Raji (cell line): ENCODE measurements around the gene ANKRD29.

ENCODE experiments used
- POLR2A ChIP-seq: IDR thresholded peaks from 2 replicates; pipeline ENCODE4 v1.6.1; 2011; ENCODE audit warnings: low read depth, low read length, control low read depth; ENCODE audit not compliant: insufficient read depth

Gene ANKRD29

GRCh38 chr18:23668731-23669130 lies 6.0 kb upstream of the ANKRD29 start:
- TF ChIP-seq POLR2A = no peak

- TF ChIP-seq POLR2A = no peak
Measured at GRCh38 chr18:23667114-23667513, 4.4 kb upstream of the ANKRD29 start.

- TF ChIP-seq POLR2A = no peak
Measured at GRCh38 chr18:23664674-23665073, 2.0 kb upstream of the ANKRD29 start.

DNA sequence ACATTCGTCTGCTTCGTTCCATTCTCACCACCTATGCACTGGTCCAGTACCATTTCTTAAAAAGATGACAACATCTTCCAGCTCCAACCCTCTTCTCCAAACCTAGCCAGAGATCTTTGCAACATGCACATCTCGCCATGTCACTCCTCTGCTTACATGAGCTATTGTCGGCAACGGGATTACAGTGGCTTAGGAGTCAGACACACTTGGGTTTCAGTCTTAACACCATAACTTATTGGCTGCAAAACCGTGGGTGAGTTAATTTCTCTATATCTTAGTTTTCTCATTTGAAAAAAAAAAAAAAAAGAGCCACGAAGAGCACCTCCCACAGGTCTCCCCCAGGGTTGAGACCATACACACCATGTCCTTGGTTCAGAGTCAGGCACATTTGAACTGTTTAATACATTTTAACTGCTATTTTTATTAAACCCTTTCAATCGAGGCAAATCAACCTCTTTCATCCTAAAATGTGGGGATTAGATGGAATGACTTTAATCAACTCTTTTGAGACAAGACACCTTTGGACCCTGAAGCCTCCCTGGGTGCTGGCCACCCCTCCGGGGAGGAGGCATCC lies 889 bp downstream of the ANKRD29 start:
- TF ChIP-seq POLR2A = no peak

- TF ChIP-seq POLR2A = no peak
Measured at GRCh38 chr18:23658285-23658684, 4.4 kb downstream of the ANKRD29 start.

DNA sequence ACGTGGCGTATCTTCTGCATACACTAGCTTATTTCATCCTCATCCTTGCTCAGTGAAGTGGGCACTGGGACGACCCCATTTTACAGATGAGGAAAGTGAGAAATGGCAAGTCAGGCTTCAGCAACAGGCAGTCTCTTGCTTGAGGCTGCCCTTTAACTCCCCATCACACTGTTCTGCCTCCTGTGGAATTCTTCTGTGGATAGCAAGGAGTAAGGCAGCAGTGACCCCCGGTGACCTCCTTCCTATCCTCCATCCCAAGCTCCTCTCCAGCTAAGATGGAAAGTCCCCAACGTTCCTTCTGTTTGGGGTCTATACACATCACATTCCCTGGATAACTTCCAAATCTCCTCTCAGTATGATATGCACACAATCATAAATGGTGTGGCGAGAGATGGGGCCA lies 10.5 kb downstream of the ANKRD29 start:
- TF ChIP-seq POLR2A = no peak

DNA sequence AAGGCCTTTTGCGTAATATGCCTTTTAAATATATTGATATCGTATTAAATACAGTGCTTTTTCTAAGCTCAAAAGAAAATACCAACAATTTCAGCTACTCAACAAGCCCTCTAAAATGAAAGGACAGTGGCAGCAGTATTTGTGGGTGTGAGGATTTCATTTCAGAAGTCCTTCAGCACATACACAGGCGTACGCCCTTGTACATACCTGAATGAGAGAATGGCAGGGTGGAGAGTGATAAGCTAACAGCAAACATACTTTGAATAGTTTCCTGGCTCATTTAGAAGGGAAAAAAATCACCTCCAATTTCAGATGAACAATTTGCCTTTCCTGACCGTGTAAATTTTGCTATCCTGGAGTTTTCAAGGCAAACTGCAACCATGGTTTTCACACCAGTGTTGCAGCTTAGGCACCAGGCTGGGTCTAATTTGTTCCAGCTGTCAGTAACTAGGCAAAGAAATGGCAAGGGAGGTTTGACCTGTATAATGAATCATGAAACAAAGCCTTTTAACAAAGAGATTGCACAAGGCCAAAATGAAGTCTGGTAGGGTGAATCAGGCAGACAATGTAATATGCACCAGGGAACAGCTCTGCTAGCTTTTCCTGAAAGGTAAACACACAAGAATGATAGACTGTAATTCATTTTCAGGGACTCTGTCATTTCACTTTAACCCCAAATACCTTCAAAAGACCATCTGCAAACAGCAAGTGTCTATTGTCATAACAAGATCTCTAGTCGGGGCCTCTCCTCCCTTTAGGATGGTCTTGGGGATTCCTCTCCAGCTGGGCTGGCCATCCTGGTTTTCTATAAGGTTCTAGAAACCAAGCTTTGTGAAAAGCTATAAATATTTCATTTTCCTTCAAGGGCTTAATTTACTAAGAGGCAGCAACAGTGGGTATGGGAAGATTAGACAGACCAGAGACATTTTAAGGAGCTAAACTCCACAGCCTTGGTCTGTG lies 11.5 kb downstream of the ANKRD29 start:
- TF ChIP-seq POLR2A = no peak

- no peak for TF ChIP-seq POLR2A
Measured at GRCh38 chr18:23648940-23649607, 13.6 kb downstream of the ANKRD29 start.

GRCh38 chr18:23648456-23648855 lies 14.3 kb downstream of the ANKRD29 start:
- TF ChIP-seq POLR2A = no peak

GRCh38 chr18:23646282-23646681 lies 16.4 kb downstream of the ANKRD29 start:
- TF ChIP-seq POLR2A = no peak

DNA sequence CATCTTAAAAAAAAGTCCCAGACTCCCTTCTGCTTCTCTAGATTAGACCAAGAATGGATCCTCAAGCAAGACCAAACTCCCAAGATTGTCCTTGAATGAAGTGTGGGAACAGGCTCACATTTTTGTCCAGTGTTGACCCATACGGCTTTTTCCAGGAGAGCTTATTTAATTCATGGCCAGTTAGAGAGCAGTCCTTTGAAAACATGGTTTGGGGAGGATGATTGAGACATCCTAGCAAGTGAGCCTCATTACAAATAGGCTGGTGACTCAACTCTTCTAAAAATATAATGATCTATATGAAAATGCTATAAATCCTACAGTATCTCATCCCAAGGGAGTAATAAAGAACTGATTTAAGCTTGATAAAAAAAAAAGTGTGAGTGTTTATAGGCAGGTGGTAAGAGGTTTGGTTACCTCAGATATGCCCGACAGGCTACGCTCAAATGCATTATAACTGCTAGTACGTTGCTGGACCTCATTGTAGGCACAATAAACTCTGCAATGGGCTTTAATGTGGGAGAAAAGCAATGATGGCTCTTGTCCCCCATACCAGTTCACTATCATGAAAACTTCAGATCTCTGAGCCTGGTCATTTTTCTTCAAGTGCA lies 17.0 kb downstream of the ANKRD29 start:
- TF ChIP-seq POLR2A = no peak

DNA sequence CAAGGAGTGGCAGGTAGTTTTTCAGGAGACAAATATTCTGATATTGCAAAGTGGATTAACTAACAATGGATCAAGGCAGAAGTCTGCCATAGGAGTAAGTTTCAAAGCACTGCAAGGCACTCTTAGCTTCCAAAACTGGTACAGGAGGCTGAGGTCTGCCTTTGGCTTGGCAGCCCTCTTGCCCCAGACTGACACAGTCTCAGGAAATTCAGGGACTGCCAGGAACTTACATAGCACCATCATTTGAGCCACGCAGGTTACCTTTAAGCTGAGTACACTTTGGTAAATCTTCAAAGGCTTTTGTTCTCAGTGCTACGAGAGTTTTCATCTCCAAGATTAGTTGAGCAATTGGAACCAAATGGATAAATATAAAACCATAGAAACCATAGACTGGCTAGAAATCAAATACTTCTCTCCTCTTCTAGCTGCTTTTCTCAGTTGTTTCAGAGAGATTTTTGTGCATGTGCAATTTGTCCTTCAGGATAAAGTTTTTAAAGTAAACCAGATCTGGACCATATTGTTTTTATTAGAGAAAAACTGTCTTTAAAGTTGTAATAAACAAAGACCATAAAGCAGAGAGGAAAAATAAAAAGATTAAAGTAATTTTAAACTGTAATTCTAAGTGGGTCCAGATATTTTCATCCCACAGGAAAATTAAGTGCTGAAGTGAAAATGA lies 18.8 kb downstream of the ANKRD29 start:
- TF ChIP-seq POLR2A = no peak

GRCh38 chr18:23641937-23642666 lies 20.6 kb downstream of the ANKRD29 start:
- TF ChIP-seq POLR2A = no peak

DNA sequence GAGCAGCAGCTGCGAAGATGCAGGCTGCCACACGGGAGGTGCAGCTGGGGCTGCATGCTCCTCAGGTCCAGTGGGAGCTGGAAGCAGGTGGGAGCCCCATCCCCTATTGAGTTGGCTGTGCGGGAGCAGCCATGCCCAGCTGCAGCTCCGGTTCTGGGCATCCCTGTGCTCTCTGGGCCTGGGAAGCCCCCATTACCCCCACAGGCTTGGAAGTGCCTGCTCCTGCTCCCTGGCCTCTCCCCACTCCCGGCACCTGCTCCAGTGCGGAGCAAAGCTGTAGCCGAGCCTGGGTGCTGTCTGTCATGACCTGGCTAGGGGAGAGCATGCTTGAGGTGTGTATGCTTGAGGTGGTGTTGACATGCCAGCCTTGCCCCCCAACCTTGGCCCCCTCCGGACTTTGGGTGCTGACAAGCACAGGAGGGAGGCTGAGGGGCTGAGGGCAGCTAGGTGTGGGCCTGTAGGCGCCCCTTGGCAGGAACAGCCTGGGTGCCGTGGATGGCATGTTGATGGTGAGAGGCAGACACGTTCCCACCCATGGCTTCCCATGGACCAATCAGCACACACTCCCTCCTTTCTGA lies 21.5 kb downstream of the ANKRD29 start:
- TF ChIP-seq POLR2A = no peak
